GM21447 (cell line): ENCODE data around the gene TMC6.
"Not testable (repeated sequence)": the region's sequence is repeated elsewhere in the genome, so short reads cannot be mapped to it uniquely, and the experiment has no call there.

ENCODE experiments used
- ATAC-seq: cut with Tn5 transposase; IDR thresholded peaks from one replicate; pipeline ENCODE4 v1.9.1; 2021; ENCODE audit not compliant: unreplicated experiment

Gene TMC6

DNA sequence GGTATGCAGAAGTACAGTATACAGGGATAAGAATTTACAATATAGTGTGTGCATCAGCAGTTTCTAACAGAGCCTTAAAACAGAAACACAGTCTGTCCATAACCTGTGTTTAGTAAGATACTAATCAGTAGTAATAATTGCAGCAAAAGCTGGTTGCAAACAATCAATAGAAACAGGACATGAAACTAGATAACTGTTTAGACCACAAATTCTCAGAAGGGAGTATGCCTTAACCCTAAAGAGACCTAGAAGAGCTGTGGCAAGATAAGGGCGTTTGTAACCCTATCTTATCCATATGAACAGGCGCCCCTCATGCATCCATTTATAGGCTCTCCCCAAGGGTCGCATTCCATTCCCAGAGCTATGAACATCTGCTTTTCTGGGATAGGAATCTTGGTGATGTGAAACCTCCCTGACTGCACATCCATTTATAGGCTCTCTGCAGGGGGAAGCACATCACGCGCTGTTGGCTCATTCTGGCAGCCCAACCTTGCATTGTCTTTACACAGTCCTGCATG is 46.1 kb downstream of the TMC6 start:
- not testable (repeated sequence) for ATAC-seq

DNA sequence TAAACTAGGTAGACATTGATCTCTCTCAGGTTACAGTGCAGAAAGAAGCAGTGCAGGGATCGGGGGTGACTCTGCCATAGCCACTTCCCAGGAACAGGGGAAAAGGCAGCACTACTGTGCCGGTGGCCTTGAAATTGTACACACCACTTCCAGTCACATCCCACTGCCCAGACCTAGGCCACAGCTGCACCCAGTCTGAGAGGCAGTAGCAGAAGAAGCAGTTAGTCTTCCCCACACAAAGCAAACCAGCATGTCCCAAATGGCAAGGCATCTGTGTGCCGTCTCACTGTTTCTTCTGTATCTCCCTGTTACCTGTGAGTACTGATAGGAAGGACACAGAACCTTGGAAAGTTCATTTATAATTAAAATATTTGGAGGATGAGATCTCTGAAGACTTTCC is 47.0 kb downstream of the TMC6 start:
- ATAC-seq, result no peak

DNA sequence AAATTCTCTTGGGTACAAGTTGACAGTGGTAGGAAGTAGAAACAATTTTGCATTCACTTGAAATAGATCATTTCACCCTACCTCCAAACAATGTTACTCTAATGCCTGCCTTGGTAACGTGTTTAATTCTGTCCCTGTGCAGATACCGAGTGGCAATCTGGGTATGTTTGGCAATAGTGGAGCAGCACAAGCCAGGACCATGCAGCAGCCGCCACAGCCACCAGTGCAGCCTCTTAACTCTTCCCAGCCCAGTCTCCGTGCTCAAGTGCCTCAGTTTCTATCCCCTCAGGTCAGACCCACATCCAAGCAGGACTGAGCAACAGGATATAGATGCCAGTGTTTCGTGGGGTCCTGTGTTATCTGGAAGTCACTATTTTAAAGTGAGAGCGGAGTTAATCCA is 49.3 kb downstream of the TMC6 start:
- ATAC-seq, result no peak

DNA sequence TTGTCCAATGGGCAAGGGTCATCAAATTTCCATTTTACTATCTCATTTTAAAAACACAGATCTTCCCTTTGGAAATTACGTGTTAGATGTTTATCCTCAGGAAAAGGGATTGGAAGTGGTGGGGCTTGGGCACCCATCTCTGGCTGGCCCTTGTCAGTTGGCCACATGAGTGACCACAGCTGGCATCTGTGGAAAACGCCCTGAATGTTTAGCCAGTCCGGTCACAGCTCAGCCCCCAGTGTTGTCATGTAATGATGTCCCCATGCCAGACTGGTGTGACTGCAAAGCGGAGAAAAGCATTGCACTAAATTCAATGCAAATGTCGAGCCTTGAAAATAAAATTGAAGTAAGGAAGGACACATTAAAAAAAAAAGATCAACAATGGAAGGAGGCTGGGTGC is 53.0 kb downstream of the TMC6 start:
- ATAC-seq, result no peak

DNA sequence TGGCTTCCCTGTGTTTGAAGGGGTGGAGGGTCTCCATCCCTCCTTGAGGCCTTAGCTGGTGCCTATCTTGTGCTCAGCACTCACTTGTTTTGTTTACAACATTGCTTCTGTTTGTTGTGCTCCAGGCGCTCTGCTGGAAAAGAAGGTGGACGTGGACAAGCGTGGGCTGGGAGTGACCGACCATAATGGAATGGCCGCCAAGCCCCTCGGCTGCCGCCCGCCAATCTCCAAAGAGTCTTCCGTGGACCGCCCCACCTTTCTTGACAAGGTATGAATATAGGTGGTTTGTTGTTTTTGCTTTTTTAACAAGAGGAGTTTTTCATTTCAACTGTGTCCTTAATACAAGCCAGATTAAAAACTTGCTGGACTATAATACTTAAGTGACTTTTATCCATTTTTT is 53.5 kb downstream of the TMC6 start:
- ATAC-seq, result no peak

DNA sequence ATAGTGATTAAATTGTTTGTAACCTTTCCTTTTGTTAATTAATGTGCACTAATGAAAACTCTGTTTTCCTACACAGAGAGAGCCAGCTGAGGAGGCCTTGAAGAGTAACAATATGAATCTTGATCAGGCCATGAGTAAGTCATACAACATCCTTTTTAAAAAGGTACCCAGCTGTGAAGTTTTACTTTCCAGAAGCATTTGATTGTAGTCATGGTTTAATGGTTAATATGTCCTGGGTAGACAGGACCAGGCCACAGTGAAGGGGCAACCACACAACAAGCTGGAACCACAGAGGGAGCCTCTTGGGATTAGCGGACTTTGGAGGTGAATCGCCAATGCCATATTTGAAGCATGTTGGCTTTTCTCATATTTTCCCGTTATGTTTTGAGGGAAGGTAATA is 55.6 kb downstream of the TMC6 start:
- no peak for ATAC-seq

DNA sequence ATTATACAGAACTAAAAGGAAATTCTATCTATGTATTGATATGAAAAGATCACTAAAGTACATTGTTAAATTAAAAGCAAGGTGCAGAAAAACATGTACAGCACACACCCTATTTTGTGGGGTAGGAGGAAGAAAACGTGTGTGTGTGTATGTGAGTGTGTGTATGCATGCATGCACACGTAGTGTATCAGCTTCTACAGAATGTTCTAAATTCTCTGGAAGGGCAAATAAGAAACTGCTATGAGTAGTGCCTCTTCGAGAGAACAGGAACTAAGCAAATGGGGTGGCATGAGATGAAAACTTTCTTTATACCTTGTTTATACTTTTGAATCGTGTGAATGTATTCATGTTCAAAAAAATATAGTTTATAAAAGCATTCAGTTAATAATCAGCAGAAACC is 58.9 kb downstream of the TMC6 start:
- no peak for ATAC-seq

DNA sequence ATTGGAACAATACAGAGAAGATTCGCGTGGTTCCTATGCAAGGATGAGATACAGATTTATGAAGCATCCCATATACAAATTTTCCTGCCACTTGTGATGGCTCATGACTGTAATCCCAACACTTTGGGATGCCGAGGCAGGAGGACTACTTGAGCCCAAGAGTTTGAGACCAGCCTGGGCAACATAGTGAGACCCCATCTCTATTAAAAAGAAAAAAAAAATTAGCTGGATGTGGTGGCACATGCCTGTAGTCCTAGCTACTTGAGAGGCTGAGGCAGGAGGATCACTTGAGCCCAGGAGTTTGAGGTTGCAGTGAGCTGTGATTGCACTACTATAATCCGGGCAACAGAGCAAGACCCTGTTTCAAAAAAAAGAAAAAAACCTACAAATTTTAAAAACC is 61.6 kb downstream of the TMC6 start:
- not testable (repeated sequence) for ATAC-seq

DNA sequence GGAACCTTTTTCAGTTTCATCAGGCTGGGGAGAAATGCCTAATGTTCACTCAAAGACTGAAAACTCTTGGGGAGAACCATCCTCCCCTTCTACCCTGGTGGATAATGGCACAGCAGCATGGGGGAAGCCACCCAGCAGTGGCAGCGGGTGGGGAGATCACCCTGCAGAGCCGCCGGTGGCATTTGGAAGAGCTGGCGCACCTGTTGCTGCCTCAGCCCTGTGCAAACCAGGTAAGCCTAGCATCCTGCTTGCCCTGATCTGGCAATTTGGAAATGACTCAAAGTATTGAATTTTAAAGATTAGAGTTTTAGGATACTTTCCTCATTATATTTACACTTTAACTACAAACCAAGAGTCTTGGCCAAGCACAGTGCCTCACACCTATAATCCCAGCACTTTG is 63.8 kb downstream of the TMC6 start:
- ATAC-seq, result no peak

DNA sequence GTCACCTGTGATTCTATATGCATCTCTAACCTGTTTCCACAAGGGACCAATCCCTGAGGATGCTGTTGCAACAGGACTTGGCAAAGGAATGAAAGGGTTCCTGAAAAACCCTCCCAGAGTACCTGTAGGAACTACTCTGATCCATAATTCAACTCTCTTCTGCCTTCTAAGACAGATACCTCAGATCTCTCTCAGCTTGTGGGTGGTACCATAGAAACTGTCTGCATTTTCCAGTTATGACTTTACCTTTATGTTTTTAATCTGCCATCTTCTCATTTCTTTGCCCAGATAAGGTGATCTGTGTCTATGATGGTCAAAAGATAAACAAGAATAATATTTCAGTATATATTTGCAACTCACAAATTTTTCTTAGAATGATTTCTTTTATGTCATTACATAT is 65.1 kb downstream of the TMC6 start:
- no peak for ATAC-seq

DNA sequence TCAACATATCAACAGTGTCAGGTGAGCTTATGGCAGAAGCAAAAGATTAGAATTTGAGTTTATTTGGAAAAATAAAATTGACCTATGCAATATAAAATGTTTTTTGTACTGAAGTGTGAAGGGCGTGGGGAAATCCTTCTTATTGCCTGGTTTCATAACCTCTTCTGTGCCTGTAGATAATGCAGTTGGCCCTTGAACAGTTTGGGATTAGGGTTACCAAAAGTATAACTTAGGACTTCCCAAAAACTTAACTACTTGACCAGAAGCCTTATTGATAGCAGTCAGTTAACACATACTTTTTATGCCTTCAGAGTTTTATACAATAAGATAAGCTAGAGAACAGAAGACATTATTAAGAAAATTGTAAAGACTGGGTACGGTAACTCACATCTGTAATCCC is 66.0 kb downstream of the TMC6 start:
- no peak for ATAC-seq
